NCI-H1048 (cell line): ENCODE measurements around the gene WARS2.

Source experiments
- DNase-seq: peaks from one replicate; lab custom pipeline; 2025; lab: John Stamatoyannopoulos, UW

Gene WARS2

DNA sequence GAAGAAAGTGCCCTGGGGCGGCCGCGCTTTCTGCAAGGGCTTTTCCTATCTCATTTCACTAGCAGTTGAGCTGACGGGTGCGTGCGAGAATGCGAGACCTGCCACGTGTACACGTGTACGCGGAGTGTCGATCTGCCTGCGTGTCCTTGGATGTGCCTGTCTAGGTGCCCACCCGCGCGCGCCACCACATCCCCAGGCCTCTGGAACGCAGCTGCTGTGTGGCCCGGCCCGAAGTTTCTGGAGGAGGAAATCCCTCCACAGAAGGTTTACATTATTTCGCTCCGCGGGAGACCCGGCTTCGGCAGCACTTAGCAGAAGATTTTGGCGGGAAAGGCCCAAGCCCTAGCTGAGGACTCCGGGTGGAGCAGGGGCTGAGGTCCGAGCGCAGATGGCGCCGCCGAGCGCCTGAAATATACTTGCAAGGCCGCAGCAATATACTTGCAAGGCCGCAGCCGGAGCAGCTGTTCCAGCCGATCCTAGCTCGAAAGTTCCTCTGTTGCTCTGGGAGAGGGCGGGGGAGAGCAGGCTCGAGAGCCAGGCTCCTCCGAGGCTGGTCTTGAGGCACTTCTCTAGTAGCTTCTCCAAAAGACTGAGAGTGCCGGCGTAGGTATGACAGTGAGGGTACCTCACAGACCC lies 156.2 kb downstream of the WARS2 start:
- no peak for DNase-seq

DNA sequence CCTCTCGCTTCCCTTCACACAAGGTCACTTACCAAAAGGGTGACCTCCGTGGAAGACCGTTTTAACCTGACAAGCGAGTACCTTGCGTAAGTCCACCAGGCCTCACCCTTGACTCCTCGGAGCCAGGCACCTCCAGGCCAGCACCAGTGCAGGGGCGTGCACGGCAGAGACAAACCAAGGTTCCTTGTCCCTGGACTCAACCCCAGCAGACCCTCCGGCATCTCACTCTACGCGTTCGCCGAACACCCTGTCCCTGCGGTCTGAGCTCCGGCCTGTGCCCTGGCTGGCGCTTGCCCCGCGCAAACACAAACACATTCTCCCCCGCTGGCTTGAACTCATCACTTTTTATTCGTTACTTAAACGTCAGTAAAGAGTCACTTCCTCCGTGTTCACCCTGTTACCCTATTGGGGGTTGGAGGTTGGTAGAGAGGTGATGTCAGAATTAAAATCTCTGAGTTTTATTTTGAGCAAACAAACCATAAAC lies 156.9 kb downstream of the WARS2 start:
- no peak for DNase-seq

DNA sequence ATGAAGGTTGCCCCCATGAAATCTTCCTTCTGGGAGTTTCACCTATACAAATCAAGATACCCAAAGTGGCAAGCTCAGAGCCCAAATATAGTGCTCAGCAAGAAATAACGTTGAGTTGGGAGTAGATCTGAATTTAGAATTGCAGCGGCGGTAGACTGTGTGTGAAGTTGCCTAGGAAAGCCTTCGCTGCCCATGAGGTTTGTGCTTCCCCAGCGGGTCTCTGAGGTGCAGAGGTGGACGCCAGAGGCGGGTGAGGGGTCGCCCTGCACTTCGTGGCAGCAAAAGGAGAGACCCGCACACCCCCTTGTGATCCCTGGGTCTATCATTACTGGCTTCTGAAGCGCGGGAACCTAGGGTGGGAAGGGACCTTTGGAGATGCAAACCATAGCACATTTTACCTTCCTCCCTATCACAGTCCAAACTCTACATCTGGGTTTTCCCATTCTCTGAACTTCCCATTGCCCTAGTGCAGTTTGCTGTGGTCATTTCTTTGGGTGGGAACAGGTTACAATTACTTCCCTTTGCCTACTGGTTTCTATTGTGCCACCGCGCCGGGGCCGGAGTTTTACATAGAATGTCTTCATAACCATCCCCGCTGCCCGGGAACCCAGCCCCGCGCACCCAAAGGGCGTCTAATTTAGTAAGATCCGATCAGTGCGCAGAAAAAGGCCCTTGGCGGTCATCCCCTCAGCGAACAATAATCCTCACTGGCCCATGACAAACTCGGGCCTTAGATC lies 157.5 kb downstream of the WARS2 start:
- DNase-seq: no peak

DNA sequence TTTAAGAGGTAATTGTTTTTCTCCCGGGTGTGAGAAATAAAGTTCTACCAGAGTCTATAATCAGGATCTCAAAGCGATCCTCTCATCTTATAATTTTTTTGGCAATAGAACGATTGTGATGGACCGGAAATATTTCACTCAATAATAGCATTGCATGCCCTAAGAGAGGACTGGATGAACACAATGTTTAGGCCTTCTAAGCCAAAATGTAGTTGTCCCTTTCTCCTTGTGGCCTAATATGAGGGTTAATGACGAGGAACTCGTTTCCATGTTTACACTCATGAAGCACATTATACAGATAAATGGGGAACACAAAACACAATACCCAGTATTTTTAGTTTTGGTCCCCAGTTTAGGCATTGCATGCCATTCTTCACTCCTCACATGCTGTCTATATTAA lies 158.2 kb downstream of the WARS2 start:
- no peak for DNase-seq

DNA sequence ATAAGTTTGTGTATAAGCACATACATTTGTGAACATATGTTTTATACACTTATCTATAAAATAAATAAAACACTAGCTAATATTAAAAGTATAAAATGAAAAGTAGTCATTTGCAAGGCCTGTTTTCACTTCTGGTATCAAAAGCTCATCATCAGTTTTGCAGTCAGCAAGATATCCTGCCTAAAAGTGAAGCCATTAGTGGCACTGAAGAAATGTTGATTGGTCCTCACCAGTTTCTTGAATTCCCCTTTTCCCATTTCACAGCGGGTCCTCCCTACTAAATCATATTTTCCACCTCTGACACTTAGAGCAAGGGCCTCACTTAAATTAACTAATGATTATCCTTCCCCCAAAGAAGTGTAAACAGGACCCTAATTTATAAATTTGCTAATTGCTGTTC lies 159.0 kb downstream of the WARS2 start:
- no peak for DNase-seq
